Fibroblast of skin of abdomen (primary cell): ENCODE measurements around the gene ASMTL. TPM values are rescaled to one million over a fixed set of nuclear protein-coding genes. Genes with fewer than 3 reads are reported as not detected.
"Not testable (repeated sequence)": the region's sequence is repeated elsewhere in the genome, so short reads cannot be mapped to it uniquely, and the experiment has no call there.

Experiments used
- DNase-seq: peaks from one replicate; pipeline ENCODE4 v3.0.0-alpha.2; 2013
- polyA plus RNA-seq, 2 experiments: library from polyadenylated mRNA; unstranded; fragments of 120-200 nt; gene quantifications; one replicate each; pipeline ENCODE4 v1.2.1, GENCODE V29; 2013; ENCODE audit not compliant: insufficient read length in 2 of 2

The ASMTL gene
- polyA plus RNA-seq (2013, experiment 1 of 2; ENCODE audit: insufficient read length): 43.6 TPM
- 47.4 TPM for polyA plus RNA-seq (2013, experiment 2 of 2; ENCODE audit: insufficient read length)

GRCh38 chrX:1452516-1453394 lies at the start of gene ASMTL:
TSS of gene ASMTL (minus strand) at chrX:1452909. CDS start at chrX:1452840, 69 bp downstream.
- DNase-seq: peak; percentile 98

- no peak for DNase-seq
These were observed 49.5 kb upstream of the ASMTL start for GRCh38 chrX:1502241-1502640.

- DNase-seq: no peak
These were observed 48.3 kb upstream of the ASMTL start for GRCh38 chrX:1500701-1501624.

- no peak for DNase-seq
These were observed 43.4 kb upstream of the ASMTL start for GRCh38 chrX:1496076-1496475.

- DNase-seq: no peak
These were observed 41.3 kb upstream of the ASMTL start for GRCh38 chrX:1493877-1494510.

- no peak for DNase-seq
These were observed 40.7 kb upstream of the ASMTL start for GRCh38 chrX:1493412-1493811.

- DNase-seq: no peak
These were observed 39.8 kb upstream of the ASMTL start for GRCh38 chrX:1492421-1493012.

- DNase-seq: peak; percentile 17
These were observed 39.2 kb upstream of the ASMTL start for GRCh38 chrX:1491851-1492349.

GRCh38 chrX:1491248-1491647 lies 38.5 kb upstream of the ASMTL start:
- DNase-seq: not testable (repeated sequence)

- not testable (repeated sequence) for DNase-seq
These were observed 38.0 kb upstream of the ASMTL start for GRCh38 chrX:1490723-1491122.

- not testable (repeated sequence) for DNase-seq
These were observed 36.6 kb upstream of the ASMTL start for GRCh38 chrX:1489354-1489753.

GRCh38 chrX:1488745-1489144 lies 36.0 kb upstream of the ASMTL start:
- no peak for DNase-seq

- no peak for DNase-seq
These were observed 35.4 kb upstream of the ASMTL start for GRCh38 chrX:1488141-1488540.

- no peak for DNase-seq
These were observed 34.7 kb upstream of the ASMTL start for GRCh38 chrX:1487401-1487800.

- DNase-seq: no peak
These were observed 34.1 kb upstream of the ASMTL start for GRCh38 chrX:1486749-1487361.

GRCh38 chrX:1486177-1486576 lies 33.5 kb upstream of the ASMTL start:
- no peak for DNase-seq

GRCh38 chrX:1485033-1485432 lies 32.3 kb upstream of the ASMTL start:
- no peak for DNase-seq

- DNase-seq: no peak
These were observed 31.9 kb upstream of the ASMTL start for GRCh38 chrX:1484638-1485019.

- no peak for DNase-seq
These were observed 31.3 kb upstream of the ASMTL start for GRCh38 chrX:1483843-1484637.

GRCh38 chrX:1482530-1482928 lies 29.8 kb upstream of the ASMTL start:
- DNase-seq: not testable (repeated sequence)
